ENCODE measurements around the gene HDAC4.

HDAC4 gene

GRCh38 chr2:239425631-239426030 lies 24.8 kb upstream of the HDAC4 start:
- no peak for DNase-seq (ENCODE audit: extremely low spot score)
- CTCF ChIA-PET: no interaction called here
- POLR2A ChIA-PET: no interaction called here
- TF ChIP-seq SP1 (IDR thresholded peaks at IDR 0.05): no peak
- TF ChIP-seq PKNOX1 (IDR thresholded peaks at IDR 0.05): no peak
- TF ChIP-seq TARDBP (IDR thresholded peaks at IDR 0.05): no peak
- TF ChIP-seq FOXA1 (IDR thresholded peaks at IDR 0.05): no peak
- no peak for TF ChIP-seq LEF1 (IDR thresholded peaks at IDR 0.05; ENCODE audit: borderline replicate concordance)
- no peak for TF ChIP-seq CTBP1 (IDR thresholded peaks at IDR 0.05; ENCODE audit: borderline replicate concordance)
- TF ChIP-seq NFRKB (IDR thresholded peaks at IDR 0.05): no peak
- TF ChIP-seq FOXK2 (IDR thresholded peaks at IDR 0.05): no peak
- TF ChIP-seq L3MBTL2 (conservative IDR thresholded peaks at IDR 0.05): no peak
- TF ChIP-seq FOXM1 (IDR thresholded peaks at IDR 0.05; ENCODE audit: borderline replicate concordance): no peak
- TF ChIP-seq BHLHE40 (IDR thresholded peaks at IDR 0.05; ENCODE audit: borderline replicate concordance): no peak
- no peak for TF ChIP-seq ARNT (IDR thresholded peaks at IDR 0.05)
- TF ChIP-seq ELF4 (IDR thresholded peaks at IDR 0.05): no peak
- no peak for TF ChIP-seq ZNF384 (IDR thresholded peaks at IDR 0.05)
- TF ChIP-seq SUZ12 (IDR thresholded peaks at IDR 0.05): no peak
- no peak for TF ChIP-seq HDGF (IDR thresholded peaks at IDR 0.05; ENCODE audit: borderline replicate concordance)

- CTCF ChIA-PET: interaction anchor here (0.6 kb wide), 1 partner anchor 27 kb away, joined by 4 read pairs; no protein-coding TSS in a partner anchor
- no peak for TF ChIP-seq L3MBTL2 (conservative IDR thresholded peaks at IDR 0.05)
- no peak for TF ChIP-seq ZNF384 (IDR thresholded peaks at IDR 0.05)
- no peak for TF ChIP-seq SP1 (IDR thresholded peaks at IDR 0.05)
- no peak for TF ChIP-seq FOXK2 (IDR thresholded peaks at IDR 0.05)
- no peak for TF ChIP-seq NFRKB (IDR thresholded peaks at IDR 0.05)
- TF ChIP-seq LEF1 (IDR thresholded peaks at IDR 0.05; ENCODE audit: borderline replicate concordance): no peak
- TF ChIP-seq ELF4 (IDR thresholded peaks at IDR 0.05): no peak
- no peak for TF ChIP-seq HDGF (IDR thresholded peaks at IDR 0.05; ENCODE audit: borderline replicate concordance)
- no peak for TF ChIP-seq SUZ12 (IDR thresholded peaks at IDR 0.05)
- TF ChIP-seq FOXM1 (IDR thresholded peaks at IDR 0.05; ENCODE audit: borderline replicate concordance): no peak
- TF ChIP-seq BHLHE40 (IDR thresholded peaks at IDR 0.05; ENCODE audit: borderline replicate concordance): no peak
- TF ChIP-seq TARDBP (IDR thresholded peaks at IDR 0.05): no peak
- no peak for TF ChIP-seq PKNOX1 (IDR thresholded peaks at IDR 0.05)
- TF ChIP-seq CTBP1 (IDR thresholded peaks at IDR 0.05; ENCODE audit: borderline replicate concordance): no peak
- TF ChIP-seq ARNT (IDR thresholded peaks at IDR 0.05): no peak
- no peak for TF ChIP-seq FOXA1 (IDR thresholded peaks at IDR 0.05)
- no peak for DNase-seq (ENCODE audit: extremely low spot score)
- POLR2A ChIA-PET: no interaction called here
Measured at GRCh38 chr2:239424337-239425045, 23.7 kb upstream of the HDAC4 start.

GRCh38 chr2:239423551-239423950 lies 22.7 kb upstream of the HDAC4 start:
- TF ChIP-seq FOXM1 (IDR thresholded peaks at IDR 0.05; ENCODE audit: borderline replicate concordance): no peak
- no peak for TF ChIP-seq ELF4 (IDR thresholded peaks at IDR 0.05)
- no peak for TF ChIP-seq ARNT (IDR thresholded peaks at IDR 0.05)
- no peak for TF ChIP-seq CTBP1 (IDR thresholded peaks at IDR 0.05; ENCODE audit: borderline replicate concordance)
- no peak for TF ChIP-seq FOXA1 (IDR thresholded peaks at IDR 0.05)
- TF ChIP-seq NFRKB (IDR thresholded peaks at IDR 0.05): no peak
- no peak for TF ChIP-seq SUZ12 (IDR thresholded peaks at IDR 0.05)
- no peak for TF ChIP-seq HDGF (IDR thresholded peaks at IDR 0.05; ENCODE audit: borderline replicate concordance)
- no peak for TF ChIP-seq L3MBTL2 (conservative IDR thresholded peaks at IDR 0.05)
- TF ChIP-seq FOXK2 (IDR thresholded peaks at IDR 0.05): no peak
- TF ChIP-seq BHLHE40 (IDR thresholded peaks at IDR 0.05; ENCODE audit: borderline replicate concordance): no peak
- CTCF ChIA-PET: no interaction called here
- DNase-seq (ENCODE audit: extremely low spot score): no peak
- POLR2A ChIA-PET: no interaction called here

- TF ChIP-seq FOXK2 (IDR thresholded peaks at IDR 0.05) (no peak), TARDBP (IDR thresholded peaks at IDR 0.05) (no peak)
- DNase-seq (ENCODE audit: extremely low spot score): no peak
- ChIA-PET CTCF (no interaction called here), POLR2A (no interaction called here)
Measured at GRCh38 chr2:239421851-239422250, 21.0 kb upstream of the HDAC4 start.

- ChIA-PET POLR2A (no interaction called here), CTCF (no interaction called here)
- DNase-seq (ENCODE audit: extremely low spot score): no peak
- TF ChIP-seq HDGF (IDR thresholded peaks at IDR 0.05; ENCODE audit: borderline replicate concordance) (no peak), PKNOX1 (IDR thresholded peaks at IDR 0.05) (no peak), BHLHE40 (IDR thresholded peaks at IDR 0.05; ENCODE audit: borderline replicate concordance) (no peak), FOXM1 (IDR thresholded peaks at IDR 0.05; ENCODE audit: borderline replicate concordance) (no peak), TARDBP (IDR thresholded peaks at IDR 0.05) (no peak), L3MBTL2 (conservative IDR thresholded peaks at IDR 0.05) (no peak), CTBP1 (IDR thresholded peaks at IDR 0.05; ENCODE audit: borderline replicate concordance) (no peak), FOXA1 (IDR thresholded peaks at IDR 0.05) (no peak), ELF4 (IDR thresholded peaks at IDR 0.05) (no peak)
Measured at GRCh38 chr2:239420082-239420481, 19.3 kb upstream of the HDAC4 start.

GRCh38 chr2:239418918-239419317 lies 18.1 kb upstream of the HDAC4 start:
- POLR2A ChIA-PET: no interaction called here
- CTCF ChIA-PET: no interaction called here
- no peak for DNase-seq (ENCODE audit: extremely low spot score)
- TF ChIP-seq FOXK2 (IDR thresholded peaks at IDR 0.05): no peak
- no peak for TF ChIP-seq SP1 (IDR thresholded peaks at IDR 0.05)
- TF ChIP-seq LEF1 (IDR thresholded peaks at IDR 0.05; ENCODE audit: borderline replicate concordance): no peak
- no peak for TF ChIP-seq NFRKB (IDR thresholded peaks at IDR 0.05)
- TF ChIP-seq FOXA1 (IDR thresholded peaks at IDR 0.05): no peak
- no peak for TF ChIP-seq HDGF (IDR thresholded peaks at IDR 0.05; ENCODE audit: borderline replicate concordance)

Measured in HEK293T (cell line).